ENCODE data around the gene RXFP2.

RXFP2 gene

GRCh38 chr13:31818236-31818635, 78.9 kb downstream of the RXFP2 start:
- Histone ChIP-seq H3K27ac (no peak overlapping the region), H3K36me3 (no peaks in the 10 kb centered on the region), H3K4me1 (ENCODE audit: control insufficient read depth in 1 of 2, insufficient read depth in 1 of 2, low read depth in 1 of 2, low read length in 1 of 2) (peaks cover 0 to 7% of the 10 kb centered on the region in 2 experiments), H3K27me3 (no peaks in the 10 kb centered on the region), H3K4me3 (ENCODE audit: low read depth in 1 of 2, low read length in 1 of 2) (no peak overlapping the region), H3K9me3 (no peaks in the 10 kb centered on the region)
- TF ChIP-seq CTCF (IDR thresholded peaks at IDR 0.05), result no peak

- Histone ChIP-seq H3K27me3 (no peaks in the 10 kb centered on the region), H3K27ac (no peak overlapping the region), H3K36me3 (no peaks in the 10 kb centered on the region), H3K9me3 (no peaks in the 10 kb centered on the region), H3K4me1 (ENCODE audit: control insufficient read depth in 1 of 2, insufficient read depth in 1 of 2, low read depth in 1 of 2, low read length in 1 of 2) (no peaks in the 10 kb centered on the region), H3K4me3 (ENCODE audit: low read depth in 1 of 2, low read length in 1 of 2) (no peak overlapping the region)
- TF ChIP-seq CTCF (IDR thresholded peaks at IDR 0.05), result no peak
Measured at GRCh38 chr13:31824705-31825517, 85.6 kb downstream of the RXFP2 start.

- H3K4me1 ChIP-seq (ENCODE audit: control insufficient read depth in 1 of 2, insufficient read depth in 1 of 2, low read depth in 1 of 2, low read length in 1 of 2), result no peaks in the 10 kb centered on the region
- no peaks in the 10 kb centered on the region for H3K9me3 ChIP-seq
- TF ChIP-seq CTCF (IDR thresholded peaks at IDR 0.05), result no peak
- H3K36me3 ChIP-seq, result no peaks in the 10 kb centered on the region
- no peaks in the 10 kb centered on the region for H3K27me3 ChIP-seq
- H3K4me3 ChIP-seq (ENCODE audit: low read depth in 1 of 2, low read length in 1 of 2), result no peak overlapping the region
- H3K27ac ChIP-seq, result no peak overlapping the region
Measured at GRCh38 chr13:31826521-31826920, 87.2 kb downstream of the RXFP2 start.

- no peak overlapping the region for H3K27ac ChIP-seq
- H3K4me1 ChIP-seq (ENCODE audit: control insufficient read depth in 1 of 2, insufficient read depth in 1 of 2, low read depth in 1 of 2, low read length in 1 of 2), result no peaks in the 10 kb centered on the region
- no peak overlapping the region for H3K4me3 ChIP-seq (ENCODE audit: low read depth in 1 of 2, low read length in 1 of 2)
- no peaks in the 10 kb centered on the region for H3K27me3 ChIP-seq
- no peaks in the 10 kb centered on the region for H3K9me3 ChIP-seq
- no peak for TF ChIP-seq CTCF (IDR thresholded peaks at IDR 0.05)
- H3K36me3 ChIP-seq, result no peaks in the 10 kb centered on the region
Measured at GRCh38 chr13:31827707-31828106, 88.4 kb downstream of the RXFP2 start.

- Histone ChIP-seq H3K27me3 (no peaks in the 10 kb centered on the region), H3K4me3 (ENCODE audit: low read depth in 1 of 2, low read length in 1 of 2) (no peak overlapping the region), H3K4me1 (ENCODE audit: control insufficient read depth in 1 of 2, insufficient read depth in 1 of 2, low read depth in 1 of 2, low read length in 1 of 2) (no peaks in the 10 kb centered on the region), H3K27ac (no peak overlapping the region), H3K9me3 (no peaks in the 10 kb centered on the region), H3K36me3 (no peaks in the 10 kb centered on the region)
- no peak for TF ChIP-seq CTCF (IDR thresholded peaks at IDR 0.05)
Measured at GRCh38 chr13:31835932-31836331, 96.6 kb downstream of the RXFP2 start.
